GM18909 (cell line): ENCODE results near the gene FIGLA.
"Not testable (repeated sequence)": the region's sequence is repeated elsewhere in the genome, so short reads cannot be mapped to it uniquely, and the experiment has no call there.

Experiments used
- ATAC-seq: cut with Tn5 transposase; IDR thresholded peaks from one replicate; pipeline ENCODE4 v1.9.1; 2021; ENCODE audit warnings: mild to moderate bottlenecking; ENCODE audit not compliant: unreplicated experiment, poor library complexity

FIGLA gene

DNA sequence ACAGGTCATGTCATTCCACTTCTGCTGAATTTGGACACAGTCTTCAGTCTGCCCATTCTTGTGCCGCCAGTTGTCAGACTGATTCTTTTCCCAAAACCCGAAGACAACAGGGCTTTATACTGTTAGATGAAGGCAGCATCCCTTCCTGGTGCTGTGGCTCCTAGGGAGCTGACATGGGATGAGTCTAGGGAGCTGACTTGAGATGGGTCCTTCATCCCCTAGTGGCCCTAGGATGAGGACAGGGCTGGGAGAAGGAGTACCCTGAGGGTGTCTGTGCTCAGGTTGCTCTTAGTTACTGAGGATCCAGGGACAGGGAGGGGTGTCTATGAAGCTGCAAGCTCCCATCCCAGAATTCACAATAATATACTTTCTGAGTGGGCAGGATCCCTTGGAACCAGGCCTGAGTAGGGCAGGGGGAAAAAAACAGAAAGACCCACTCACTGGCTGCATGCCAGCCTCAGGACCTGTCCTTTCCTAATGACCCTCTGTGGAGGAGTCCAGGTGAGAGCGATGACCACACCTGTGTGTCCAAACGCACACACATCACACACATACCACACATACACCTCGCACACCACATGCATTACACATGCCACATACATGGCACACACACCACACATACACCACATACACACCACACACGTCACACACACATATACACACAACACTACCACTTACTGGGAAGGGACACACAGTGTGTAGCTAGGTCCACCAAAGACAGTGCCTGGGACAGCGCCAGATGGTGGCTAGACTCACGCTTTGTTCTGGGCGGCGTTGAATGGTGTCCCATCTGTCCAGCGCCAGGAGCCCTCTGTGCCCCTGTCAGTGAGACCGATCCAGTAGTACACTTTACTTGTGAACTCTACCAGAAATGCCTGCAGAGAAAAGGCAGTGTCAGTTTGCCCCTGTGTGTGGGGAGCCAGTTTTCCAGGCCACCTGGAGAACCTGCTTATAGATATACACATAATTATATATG, 18.8 kb upstream of the FIGLA start:
- no peak for ATAC-seq

GRCh38 chr2:70807828-70808118, 17.3 kb upstream of the FIGLA start:
- ATAC-seq = no peak

DNA sequence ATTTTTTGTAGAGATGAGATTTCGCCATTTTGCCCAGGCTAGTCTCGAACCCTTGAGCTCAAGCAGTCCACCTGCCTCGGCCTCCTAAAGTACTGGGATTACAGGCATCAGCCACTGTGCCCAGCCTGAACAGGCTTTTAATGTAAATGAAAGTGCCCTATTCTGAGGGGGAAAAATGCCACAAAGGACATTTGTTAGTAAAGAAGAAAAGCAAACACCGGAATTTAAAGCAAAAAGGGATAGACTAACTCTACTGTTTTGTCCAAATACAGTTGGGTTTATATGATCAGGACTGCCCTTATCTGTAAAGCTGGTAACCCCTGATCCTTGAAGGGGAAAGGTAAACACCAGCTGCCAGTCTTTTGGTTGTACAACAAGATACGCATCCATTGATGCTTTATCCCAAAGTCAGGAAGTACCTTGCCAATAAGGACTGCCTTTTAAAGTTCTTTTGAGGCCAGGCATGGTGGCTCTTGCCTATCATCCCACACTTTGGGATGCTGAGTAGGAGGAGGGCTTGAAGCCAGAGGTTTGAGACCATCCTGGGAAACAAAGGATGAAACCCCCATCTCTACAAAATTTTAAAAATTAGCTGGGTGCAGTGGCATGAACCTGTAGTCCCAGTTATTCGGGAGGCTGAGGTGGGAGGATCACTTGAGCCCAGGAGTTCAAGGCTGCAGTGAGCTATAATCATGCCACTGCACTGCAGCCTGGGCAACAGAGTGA, 16.8 kb upstream of the FIGLA start:
- no peak for ATAC-seq

GRCh38 chr2:70806620-70807019, 16.2 kb upstream of the FIGLA start:
- ATAC-seq = no peak

- ATAC-seq = no peak
Measured at GRCh38 chr2:70806013-70806412, 15.6 kb upstream of the FIGLA start.

GRCh38 chr2:70801607-70802263, 11.3 kb upstream of the FIGLA start:
- ATAC-seq = no peak

DNA sequence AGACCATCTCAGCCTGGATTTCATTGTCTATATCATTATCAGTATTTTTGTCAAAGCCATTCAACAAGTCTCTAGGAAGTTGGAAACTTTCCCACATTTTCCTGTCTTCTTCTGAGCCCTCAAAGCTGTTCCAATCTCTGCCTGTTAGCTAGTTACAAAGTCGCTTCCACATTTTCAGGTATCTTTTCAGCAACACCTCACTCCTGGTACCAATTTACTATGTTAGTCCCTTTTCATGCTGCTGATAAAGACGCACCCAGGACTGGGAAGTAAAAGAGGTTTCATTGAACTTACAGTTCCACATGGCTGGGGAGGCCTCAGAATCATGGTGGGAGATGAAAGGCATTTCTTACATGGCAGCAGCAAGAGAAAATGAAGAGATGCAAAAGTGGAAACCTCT, 9.3 kb upstream of the FIGLA start:
- no peak for ATAC-seq

DNA sequence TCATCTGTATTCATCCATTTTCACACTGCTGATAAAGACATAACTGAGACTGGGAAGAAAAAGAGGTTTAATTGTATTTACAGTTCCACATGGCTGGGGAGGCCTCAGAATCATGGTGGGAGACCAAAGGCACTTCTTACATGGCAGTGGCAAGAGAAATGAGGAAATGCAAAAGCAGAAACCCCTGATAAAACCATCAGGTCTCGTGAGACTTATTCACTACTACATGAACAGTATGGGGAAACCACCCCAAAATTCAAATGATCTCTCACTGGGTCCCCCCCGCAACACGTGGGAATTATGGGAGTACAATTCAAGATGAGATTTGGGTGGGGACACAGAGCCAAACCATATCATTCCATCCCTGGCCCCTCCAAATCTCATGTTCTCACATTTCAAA, 7.6 kb upstream of the FIGLA start:
- not testable (repeated sequence) for ATAC-seq

DNA sequence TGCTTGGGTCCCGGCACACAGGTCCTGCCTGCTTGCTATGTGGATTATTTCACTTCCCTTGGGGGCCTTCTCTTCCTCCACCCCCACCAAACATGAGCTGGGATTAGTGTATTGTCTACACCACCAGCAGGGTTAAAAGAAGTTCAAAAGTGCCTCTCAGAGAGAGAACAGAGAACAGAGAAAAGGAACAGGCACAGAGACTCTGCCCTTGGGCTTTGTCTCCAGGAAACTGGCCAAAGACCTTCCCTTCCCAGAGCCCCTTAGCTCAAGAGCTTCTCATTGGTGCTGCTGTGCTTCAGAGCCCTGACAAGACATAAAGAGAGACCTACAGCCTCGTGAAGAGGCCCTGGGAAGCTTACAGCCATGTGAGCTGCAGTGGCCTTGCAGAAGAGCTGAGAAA, 7.1 kb upstream of the FIGLA start:
- ATAC-seq = no peak

DNA sequence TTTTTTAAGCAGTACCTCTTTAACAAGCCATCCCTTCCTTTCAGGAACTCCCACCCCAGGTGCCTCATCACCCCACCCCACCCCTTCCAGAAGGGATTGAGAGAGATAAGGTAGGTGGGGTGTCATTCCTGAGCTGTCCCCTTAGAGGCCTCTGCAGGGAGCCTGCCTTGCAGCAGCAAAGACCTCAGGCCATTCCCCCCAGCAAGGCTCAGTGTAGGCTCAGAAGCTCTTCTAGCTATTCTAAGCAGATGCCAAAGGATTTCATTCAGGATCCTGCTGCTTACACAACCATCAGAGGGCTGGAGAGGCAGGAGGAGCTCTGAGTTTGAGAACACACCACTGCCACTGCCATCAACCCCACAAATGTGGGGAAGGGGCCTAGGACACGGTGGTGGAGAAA, 5.8 kb upstream of the FIGLA start:
- ATAC-seq = no peak

DNA sequence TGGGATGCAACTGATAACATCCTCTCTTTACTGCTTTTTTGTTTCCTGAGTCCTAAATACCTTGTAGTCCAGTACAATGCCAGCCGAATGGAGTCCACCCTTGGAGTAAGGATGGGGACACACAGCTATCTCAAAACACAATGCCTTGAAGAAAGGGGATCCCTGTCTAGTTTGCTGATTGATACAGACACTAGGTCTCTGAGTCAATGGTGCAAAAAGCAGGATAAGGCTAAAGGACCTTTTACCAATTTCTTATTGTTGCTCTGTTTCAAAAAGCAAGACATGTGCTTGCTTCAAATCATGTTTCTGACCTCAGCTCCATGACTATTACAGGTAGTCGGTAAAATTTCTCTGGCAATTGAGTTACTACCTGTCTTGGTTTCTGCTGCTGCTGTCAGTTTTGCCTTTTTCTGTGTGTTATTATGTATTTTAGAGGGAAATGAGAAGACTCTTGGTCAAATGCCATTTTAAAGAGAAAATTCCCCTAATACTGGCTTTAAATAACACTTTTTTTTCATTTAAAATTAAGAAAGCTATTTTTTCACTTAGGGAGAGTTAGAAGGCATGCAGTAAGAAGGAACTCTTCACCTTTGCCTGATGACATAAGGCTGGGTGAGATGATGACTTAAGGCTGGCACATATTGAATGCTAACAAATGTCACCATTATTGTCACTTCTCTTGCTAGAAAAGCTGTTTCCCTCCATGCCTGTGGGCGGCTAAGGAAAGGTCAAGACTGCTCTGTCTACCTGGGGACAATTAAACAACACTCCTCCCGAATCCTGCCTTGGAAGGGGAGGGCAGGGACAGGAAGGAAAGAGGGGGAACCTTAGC, 4.9 kb upstream of the FIGLA start:
- no peak for ATAC-seq

- ATAC-seq = no peak
Measured at GRCh38 chr2:70793450-70793849, 3.0 kb upstream of the FIGLA start.

GRCh38 chr2:70789304-70790135, 923 bp downstream of the FIGLA start:
- ATAC-seq = no peak

DNA sequence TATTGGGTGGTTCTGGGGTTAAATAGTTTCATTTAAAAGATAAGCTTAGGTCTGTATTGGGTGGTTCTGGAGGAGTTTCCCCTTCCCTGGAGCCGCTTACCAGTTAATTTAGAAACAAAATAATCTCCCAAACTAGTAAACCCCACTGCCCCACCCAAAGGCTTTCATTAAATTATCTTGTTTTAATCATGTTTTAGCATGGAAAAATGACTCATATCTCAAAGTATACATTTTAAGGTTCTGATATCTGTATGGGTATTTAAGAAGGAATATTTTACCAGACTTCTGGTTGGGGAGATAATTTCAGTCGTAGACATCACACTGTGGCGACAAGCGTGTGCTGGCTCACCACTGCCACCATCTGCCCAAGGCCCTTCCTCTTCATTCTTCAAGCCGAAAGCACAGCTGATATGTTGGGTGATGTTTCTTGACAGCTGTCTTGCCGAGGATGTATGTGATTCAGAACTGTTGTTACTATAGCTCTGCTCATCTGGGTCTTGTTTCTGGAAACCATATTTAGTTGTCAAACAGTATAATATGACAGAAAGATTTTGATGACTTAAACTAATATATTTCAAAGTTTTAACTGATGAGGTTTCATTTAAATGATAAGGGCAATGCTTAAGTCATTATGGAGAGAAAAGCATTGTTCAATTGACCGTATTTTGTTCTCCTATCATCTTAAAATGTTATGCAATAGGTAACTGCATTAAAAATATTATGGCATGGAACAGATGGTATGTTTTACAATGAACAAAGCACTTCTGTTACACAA, 5.1 kb downstream of the FIGLA start:
- no peak for ATAC-seq

DNA sequence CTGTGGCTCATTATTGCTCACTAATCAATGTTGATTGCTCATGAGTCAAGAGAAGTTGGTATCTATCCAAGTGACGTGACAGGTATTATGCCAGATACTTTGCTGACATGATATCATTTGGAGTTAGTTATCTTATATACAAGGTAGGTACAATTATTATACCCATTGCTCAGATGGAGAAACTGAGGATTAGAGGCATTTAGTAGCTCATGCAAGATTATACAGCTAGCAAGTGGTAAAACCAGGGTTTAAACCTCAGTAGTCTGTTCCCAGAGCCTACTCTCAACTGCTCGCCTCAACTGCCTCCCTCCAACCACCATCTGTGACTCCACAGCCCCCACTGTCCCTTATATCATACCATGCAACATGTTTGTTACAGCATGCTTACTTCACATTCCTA, 6.1 kb downstream of the FIGLA start:
- no peak for ATAC-seq

- ATAC-seq = no peak
Measured at GRCh38 chr2:70779911-70780545, 10.4 kb downstream of the FIGLA start.

DNA sequence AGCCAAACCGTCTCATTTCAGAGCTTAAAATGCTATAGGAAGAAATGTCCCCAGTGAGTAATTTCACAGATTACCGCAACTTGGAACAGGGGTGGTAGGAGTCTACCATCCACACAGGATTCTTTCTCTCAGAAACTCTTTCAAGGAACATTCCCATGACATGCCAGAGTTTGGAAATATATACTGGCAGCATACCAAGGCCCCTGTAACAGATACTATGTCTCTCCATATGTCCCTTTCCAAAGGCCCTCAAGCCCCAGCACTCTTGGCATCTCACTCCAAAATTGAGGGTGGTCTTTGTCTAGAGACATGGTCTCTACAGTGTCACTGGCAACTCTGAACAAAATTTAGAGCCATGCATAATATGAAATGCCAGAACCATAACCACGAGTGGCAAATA, 11.0 kb downstream of the FIGLA start:
- ATAC-seq = no peak

GRCh38 chr2:70778676-70779075, 11.8 kb downstream of the FIGLA start:
- ATAC-seq = no peak
